Astrocyte (in vitro differentiated cells and primary cell): ENCODE data around the gene AGBL4. TPM values are rescaled to one million over a fixed set of nuclear protein-coding genes. Genes with fewer than 3 reads are reported as not detected.
A peak's percentile ranks its signal among the peaks of the same experiment; 100 is the strongest.

Experiments used
- DNase-seq: peaks from one replicate; pipeline ENCODE4 v3.0.0-alpha.2; 2010; ENCODE audit warnings: low read depth
- FAIRE-seq: peaks from 2 replicates; lab custom pipeline; 2011; peaks lifted over from hg19 to GRCh38; lab: Jason Lieb, UNC
- H2AFZ ChIP-seq: 2 replicates; pipeline ENCODE4 v1.6.0; 2012; ENCODE audit warnings: low read depth, low read length, inconsistent platforms
- H3K27ac ChIP-seq: 2 replicates; pipeline ENCODE4 v1.5.1; 2011; ENCODE audit warnings: low read depth, low read length, inconsistent platforms
- H3K27me3 ChIP-seq: 2 replicates; pipeline ENCODE4 v1.6.0; 2011; ENCODE audit warnings: low read length, inconsistent platforms; ENCODE audit not compliant: insufficient read depth
- H3K36me3 ChIP-seq: 2 replicates; pipeline ENCODE4 v1.5.1; 2011; ENCODE audit warnings: low read length, inconsistent platforms; ENCODE audit not compliant: insufficient read depth
- H3K4me1 ChIP-seq: 2 replicates; pipeline ENCODE4 v1.5.1; 2011; ENCODE audit warnings: low read length, inconsistent platforms; ENCODE audit not compliant: insufficient read depth
- H3K4me2 ChIP-seq: 2 replicates; pipeline ENCODE4 v1.6.0; 2012; ENCODE audit warnings: low read length, inconsistent platforms
- H3K4me3 ChIP-seq: 2 replicates; pipeline ENCODE4 v1.5.1; 2011; ENCODE audit warnings: low read depth, mild to moderate bottlenecking, low read length, inconsistent platforms; ENCODE audit not compliant: insufficient read depth
- H3K79me2 ChIP-seq: 2 replicates; pipeline ENCODE4 v1.6.0; 2012; ENCODE audit warnings: mild to moderate bottlenecking, low read length, inconsistent platforms; ENCODE audit not compliant: insufficient read depth
- H3K9ac ChIP-seq: 2 replicates; pipeline ENCODE4 v1.6.0; 2012; ENCODE audit warnings: mild to moderate bottlenecking, low read length, inconsistent platforms
- H3K9me3 ChIP-seq: 2 replicates; pipeline ENCODE4 v1.5.1; 2012; ENCODE audit warnings: low read depth, mild to moderate bottlenecking, low read length, inconsistent platforms; ENCODE audit not compliant: insufficient read depth
- H4K20me1 ChIP-seq: 2 replicates; pipeline ENCODE4 v1.6.0; 2012; ENCODE audit warnings: low read length, inconsistent platforms; ENCODE audit not compliant: insufficient read depth
- H3K27ac Mint-ChIP-seq: one replicate; pipeline ENCODE4 v1.8.0; 2021; ENCODE audit warnings: mild to moderate bottlenecking, mixed read lengths; ENCODE audit not compliant: unreplicated experiment
- H3K27me3 Mint-ChIP-seq: one replicate; pipeline ENCODE4 v1.8.0; 2021; ENCODE audit warnings: low read depth, mixed read lengths; ENCODE audit not compliant: unreplicated experiment
- H3K36me3 Mint-ChIP-seq: one replicate; pipeline ENCODE4 v1.8.0; 2021; ENCODE audit warnings: low read depth, mixed read lengths; ENCODE audit not compliant: unreplicated experiment
- H3K4me1 Mint-ChIP-seq: one replicate; pipeline ENCODE4 v1.8.0; 2021; ENCODE audit warnings: low read depth, mixed read lengths; ENCODE audit not compliant: unreplicated experiment
- H3K4me3 Mint-ChIP-seq: one replicate; pipeline ENCODE4 v1.8.0; 2021; ENCODE audit warnings: mild to moderate bottlenecking, moderate library complexity, mixed read lengths; ENCODE audit not compliant: unreplicated experiment
- H3K9me3 Mint-ChIP-seq: one replicate; pipeline ENCODE4 v1.8.0; 2021; ENCODE audit warnings: mild to moderate bottlenecking, mixed read lengths; ENCODE audit not compliant: unreplicated experiment
- EZH2 ChIP-seq: IDR thresholded peaks from 2 replicates; pipeline ENCODE4 v1.6.1; 2012; ENCODE audit warnings: mild to moderate bottlenecking, low read length, inconsistent platforms; ENCODE audit not compliant: insufficient read depth
- total RNA-seq: library from RNA; stranded (reverse); gene quantifications from 2 replicates; pipeline ENCODE4 v1.2.1, GENCODE V29; 2021
- TF ChIP-seq, protein P1 (sequence below): IDR thresholded peaks from 2 replicates; pipeline ENCODE4 v1.5.1; 2011; ENCODE audit warnings: low read depth, mild to moderate bottlenecking, inconsistent platforms, low read length, moderate library complexity; ENCODE audit not compliant: insufficient read depth

AGBL4 gene
- total RNA-seq, 1 donor from 2014 or later, result not detected

DNA sequence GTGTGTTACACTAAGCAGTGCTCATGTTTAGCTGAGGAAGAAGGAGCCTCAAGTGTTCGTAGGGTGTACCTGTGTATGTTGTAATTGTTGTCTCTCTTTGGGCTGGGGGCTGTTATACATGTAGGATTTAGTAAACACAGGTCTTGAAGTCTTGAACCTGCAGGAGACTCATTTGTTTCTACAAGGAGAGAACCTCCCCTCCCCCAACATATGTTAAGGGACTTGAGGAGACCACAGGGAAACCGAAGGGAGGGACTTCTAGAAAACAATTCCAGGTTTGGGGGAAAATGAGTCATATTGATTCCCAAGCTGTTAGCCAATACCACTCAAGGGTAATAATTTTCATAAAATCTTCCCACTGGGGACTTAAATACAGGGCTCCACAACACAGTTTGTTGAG, 25.0 kb upstream of the AGBL4 start:
- H3K79me2 ChIP-seq, result no peaks in the 10 kb centered on the region
- H3K27me3 ChIP-seq, result peaks cover 9% of the 10 kb centered on the region
- no peaks in the 10 kb centered on the region for H3K9me3 ChIP-seq
- H3K4me2 ChIP-seq, result peak overlapping the region; percentile 79
- DNase-seq, result no peak
- H2AFZ ChIP-seq, result peak overlapping the region; percentile 69
- H3K4me1 Mint-ChIP-seq, result no peaks in the 10 kb centered on the region
- H3K4me1 ChIP-seq, result peaks cover 4% of the 10 kb centered on the region
- no peaks in the 10 kb centered on the region for H3K36me3 Mint-ChIP-seq
- no peak for FAIRE-seq
- H3K4me3 Mint-ChIP-seq, result no peak overlapping the region
- no peak overlapping the region for H3K4me3 ChIP-seq
- H3K27me3 Mint-ChIP-seq, result peaks cover 38% of the 10 kb centered on the region
- H3K9ac ChIP-seq, result no peak overlapping the region
- H3K27ac ChIP-seq, result no peak overlapping the region
- H3K36me3 ChIP-seq, result no peaks in the 10 kb centered on the region
- H3K9me3 Mint-ChIP-seq, result no peaks in the 10 kb centered on the region
- H3K27ac Mint-ChIP-seq, result no peak overlapping the region
- TF ChIP-seq, protein P1, sequence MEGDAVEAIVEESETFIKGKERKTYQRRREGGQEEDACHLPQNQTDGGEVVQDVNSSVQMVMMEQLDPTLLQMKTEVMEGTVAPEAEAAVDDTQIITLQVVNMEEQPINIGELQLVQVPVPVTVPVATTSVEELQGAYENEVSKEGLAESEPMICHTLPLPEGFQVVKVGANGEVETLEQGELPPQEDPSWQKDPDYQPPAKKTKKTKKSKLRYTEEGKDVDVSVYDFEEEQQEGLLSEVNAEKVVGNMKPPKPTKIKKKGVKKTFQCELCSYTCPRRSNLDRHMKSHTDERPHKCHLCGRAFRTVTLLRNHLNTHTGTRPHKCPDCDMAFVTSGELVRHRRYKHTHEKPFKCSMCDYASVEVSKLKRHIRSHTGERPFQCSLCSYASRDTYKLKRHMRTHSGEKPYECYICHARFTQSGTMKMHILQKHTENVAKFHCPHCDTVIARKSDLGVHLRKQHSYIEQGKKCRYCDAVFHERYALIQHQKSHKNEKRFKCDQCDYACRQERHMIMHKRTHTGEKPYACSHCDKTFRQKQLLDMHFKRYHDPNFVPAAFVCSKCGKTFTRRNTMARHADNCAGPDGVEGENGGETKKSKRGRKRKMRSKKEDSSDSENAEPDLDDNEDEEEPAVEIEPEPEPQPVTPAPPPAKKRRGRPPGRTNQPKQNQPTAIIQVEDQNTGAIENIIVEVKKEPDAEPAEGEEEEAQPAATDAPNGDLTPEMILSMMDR, result no peak
- TF ChIP-seq EZH2, result no peak
- no peaks in the 10 kb centered on the region for H4K20me1 ChIP-seq

DNA sequence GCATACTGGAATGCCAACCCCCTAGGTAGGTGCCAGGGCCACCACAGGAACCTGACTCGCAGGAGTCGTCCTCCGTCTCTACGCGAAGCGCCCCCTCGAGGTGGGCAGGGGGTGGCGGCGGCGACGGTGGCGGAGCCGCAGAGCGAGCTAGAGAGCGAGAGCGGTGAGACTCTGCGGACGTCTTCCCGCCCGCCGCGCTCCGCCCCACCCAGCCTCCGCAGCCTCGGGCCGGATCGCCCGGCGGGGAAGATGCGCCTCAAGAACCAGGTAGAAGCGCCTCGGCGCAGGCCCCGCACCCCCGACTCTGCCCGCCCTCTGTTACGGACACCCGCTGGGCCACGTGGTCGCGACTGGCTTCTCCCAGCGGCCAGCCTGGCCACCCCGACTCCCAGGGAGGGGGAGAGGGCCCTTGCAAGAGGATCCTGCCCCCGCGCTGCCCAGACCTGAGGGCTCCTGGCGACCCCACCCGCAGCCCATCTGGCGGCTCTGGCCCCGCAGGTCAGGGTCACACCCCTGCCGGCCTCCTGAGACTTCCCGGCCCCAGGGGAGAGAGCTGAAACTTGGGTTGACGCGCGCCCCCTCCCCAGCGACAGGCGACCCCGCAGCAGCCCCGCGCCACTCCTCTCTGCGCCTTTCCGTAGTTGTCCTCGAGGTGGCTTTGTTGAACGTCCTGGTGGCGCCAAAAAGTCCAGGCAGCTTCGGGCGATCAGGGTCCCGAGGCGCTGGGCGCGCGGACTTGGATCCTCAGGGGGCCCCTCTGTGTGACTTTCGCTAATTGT, 24.4 kb upstream of the AGBL4 start:
- H3K4me1 ChIP-seq, result peaks cover 4% of the 10 kb centered on the region
- no peaks in the 10 kb centered on the region for H3K79me2 ChIP-seq
- no peak overlapping the region for H3K27ac Mint-ChIP-seq
- H3K4me3 Mint-ChIP-seq, result peak overlapping the region; percentile 64
- H3K27ac ChIP-seq, result no peak overlapping the region
- H3K36me3 ChIP-seq, result no peaks in the 10 kb centered on the region
- no peaks in the 10 kb centered on the region for H4K20me1 ChIP-seq
- H3K9me3 ChIP-seq, result no peaks in the 10 kb centered on the region
- TF ChIP-seq, protein P1, result peak; percentile 18
- TF ChIP-seq EZH2, result no peak
- H2AFZ ChIP-seq, result peak overlapping the region; percentile 69
- no peaks in the 10 kb centered on the region for H3K36me3 Mint-ChIP-seq
- no peaks in the 10 kb centered on the region for H3K4me1 Mint-ChIP-seq
- peaks cover 35% of the 10 kb centered on the region for H3K27me3 Mint-ChIP-seq
- DNase-seq (no peak), FAIRE-seq (no peak)
- H3K9me3 Mint-ChIP-seq, result no peaks in the 10 kb centered on the region
- H3K4me2 ChIP-seq, result peak overlapping the region; percentile 79
- peaks cover 9% of the 10 kb centered on the region for H3K27me3 ChIP-seq
- peak overlapping the region; percentile 17 for H3K4me3 ChIP-seq
- no peak overlapping the region for H3K9ac ChIP-seq

- FAIRE-seq, result no peak
- TF ChIP-seq, protein P1, result no peak
- TF ChIP-seq EZH2, result no peak
- Histone ChIP-seq H3K4me1 (no peaks in the 10 kb centered on the region), H3K27me3 (no peaks in the 10 kb centered on the region), H3K36me3 (no peaks in the 10 kb centered on the region), H3K4me3 (no peak overlapping the region), H2AFZ (no peak overlapping the region), H4K20me1 (no peaks in the 10 kb centered on the region), H3K4me2 (no peak overlapping the region), H3K9ac (no peak overlapping the region), H3K79me2 (no peaks in the 10 kb centered on the region), H3K9me3 (no peaks in the 10 kb centered on the region), H3K27ac (no peak overlapping the region)
- H3K27ac Mint-ChIP-seq, result no peak overlapping the region
- H3K4me3 Mint-ChIP-seq, result no peak overlapping the region
- no peaks in the 10 kb centered on the region for H3K4me1 Mint-ChIP-seq
- no peaks in the 10 kb centered on the region for H3K36me3 Mint-ChIP-seq
- DNase-seq, result no peak
- H3K27me3 Mint-ChIP-seq, result peaks cover 32% of the 10 kb centered on the region
- peaks cover 2% of the 10 kb centered on the region for H3K9me3 Mint-ChIP-seq
Observed at GRCh38 chr1:50038237-50038809, 14.6 kb upstream of the AGBL4 start.
